Lower lobe of right lung (tissue), 2 donors: ENCODE data around the gene CNPY3. TPM values are rescaled to one million over a fixed set of nuclear protein-coding genes. Genes with fewer than 3 reads are reported as not detected.

Experiments used
- ATAC-seq, 2 donors: fragments of 200-7000 bp; cut with Tn5 transposase; one replicate each; pipeline ENCODE4 v1.9.1; 2020 to 2022; ENCODE audit warnings: mild to moderate bottlenecking in 2 of 2, moderate library complexity in 2 of 2
- DNase-seq: peaks from one replicate; pipeline ENCODE4 v3.0.0-alpha.2; 2020
- H3K27ac ChIP-seq: fragments of 200-600 bp; one replicate; pipeline ENCODE4 v1.8.0; 2022
- H3K27me3 ChIP-seq: fragments of 200-600 bp; one replicate; pipeline ENCODE4 v1.8.0; 2022; ENCODE audit warnings: low read depth
- H3K36me3 ChIP-seq: fragments of 200-600 bp; one replicate; pipeline ENCODE4 v1.8.0; 2022; ENCODE audit warnings: mild to moderate bottlenecking
- H3K4me1 ChIP-seq: fragments of 200-600 bp; one replicate; pipeline ENCODE4 v1.8.0; 2022
- H3K4me3 ChIP-seq: fragments of 200-600 bp; one replicate; pipeline ENCODE4 v1.8.0; 2022; ENCODE audit warnings: mild to moderate bottlenecking
- H3K9me3 ChIP-seq: fragments of 200-600 bp; one replicate; pipeline ENCODE4 v1.8.0; 2022
- CTCF ChIP-seq: fragments of 200-600 bp; IDR thresholded peaks from one replicate; pipeline ENCODE4 v1.8.0; 2022; ENCODE audit warnings: antibody characterized with exemption, mild to moderate bottlenecking
- intact Hi-C: fragments of 100-400 bp; cut with DNase I; formaldehyde crosslinking; loops from one replicate; pipeline ENCODE4 v1.11.0; 2022
- total RNA-seq: library from RNA; stranded (reverse); fragmentation: NEBNext Ultra II Directional; extraction: Animal tissue kit (Norgen Biotek cat#: 25700); gene quantifications from one replicate; pipeline ENCODE4 v1.2.1, GENCODE V29; 2021
- donor health status: DM: no; HTN: yes; CAD: no; lungs with severe emphysema.

CNPY3 gene
- total RNA-seq, 1 donor from 2014 or later: 84.0 TPM

GRCh38 chr6:42909835-42910234 lies 19.4 kb upstream of the CNPY3 start:
- no peak overlapping the region for H3K4me3 ChIP-seq
- intact Hi-C loops: loop anchor here (10.0 kb wide), 1 partner anchor 225 kb away; no protein-coding TSS in a partner anchor
- no peaks in the 10 kb centered on the region for H3K9me3 ChIP-seq
- H3K27ac ChIP-seq: no peak overlapping the region
- peaks cover 10% of the 10 kb centered on the region for H3K4me1 ChIP-seq
- no peak for ATAC-seq
- no peak for TF ChIP-seq CTCF
- no peaks in the 10 kb centered on the region for H3K36me3 ChIP-seq
- no peak for DNase-seq
- peaks cover 10% of the 10 kb centered on the region for H3K27me3 ChIP-seq

- no peak for DNase-seq
- no peak overlapping the region for H3K27ac ChIP-seq
- H3K4me3 ChIP-seq: peak overlapping the region; percentile 34
- H3K9me3 ChIP-seq: no peaks in the 10 kb centered on the region
- ATAC-seq: peak; percentile 38 to 52
- intact Hi-C loops: no loop called here
- peaks cover 10% of the 10 kb centered on the region for H3K27me3 ChIP-seq
- no peaks in the 10 kb centered on the region for H3K36me3 ChIP-seq
- TF ChIP-seq CTCF: no peak
- H3K4me1 ChIP-seq: peaks cover 10% of the 10 kb centered on the region
Observed at GRCh38 chr6:42911171-42912021, 17.9 kb upstream of the CNPY3 start.

GRCh38 chr6:42914546-42914945 lies 14.7 kb upstream of the CNPY3 start:
- Histone ChIP-seq H3K36me3 (no peaks in the 10 kb centered on the region), H3K4me1 (peaks cover 10% of the 10 kb centered on the region), H3K27ac (no peak overlapping the region), H3K4me3 (no peak overlapping the region), H3K27me3 (peaks cover 10% of the 10 kb centered on the region), H3K9me3 (no peaks in the 10 kb centered on the region)
- intact Hi-C loops: no loop called here
- no peak for TF ChIP-seq CTCF
- ATAC-seq (no peak), DNase-seq (no peak)

- intact Hi-C loops: no loop called here
- DNase-seq (no peak), ATAC-seq (no peak)
- Histone ChIP-seq H3K9me3 (no peaks in the 10 kb centered on the region), H3K4me1 (peaks cover 10% of the 10 kb centered on the region), H3K4me3 (no peak within 1 kb of the TSS), H3K36me3 (no peaks in the 10 kb centered on the region), H3K27ac (no peak within 1 kb of the TSS), H3K27me3 (peaks cover 10% of the 10 kb centered on the region)
- no peak for TF ChIP-seq CTCF
Observed at GRCh38 chr6:42915732-42916131, 13.5 kb upstream of the CNPY3 start, which contains the start of gene PTCRA. PTCRA (plus strand) TSS chr6:42916053; CDS start chr6:42916070, 17 bp downstream.

- no peak for DNase-seq
- Histone ChIP-seq H3K9me3 (no peaks in the 10 kb centered on the region), H3K4me1 (peaks cover 7% of the 10 kb centered on the region), H3K4me3 (no peak overlapping the region), H3K27ac (no peak overlapping the region), H3K36me3 (no peaks in the 10 kb centered on the region), H3K27me3 (peaks cover 7% of the 10 kb centered on the region)
- intact Hi-C loops: no loop called here
- TF ChIP-seq CTCF: no peak
- no peak for ATAC-seq
Observed at GRCh38 chr6:42916288-42916687, 13.0 kb upstream of the CNPY3 start.
